SU-DHL-6 (cell line): Measurements from ENCODE around the gene MED1.

Experiments
- H2AFZ ChIP-seq: fragments of 200-600 bp; sonication (generic); 2 replicates; pipeline ENCODE4 v1.6.1; 2014; ENCODE audit warnings: low read depth, mild to moderate bottlenecking, moderate library complexity, mixed read lengths, antibody characterized with exemption, low read length; ENCODE audit not compliant: severe bottlenecking
- H3F3A ChIP-seq: fragments of 200-600 bp; shearing (Covaris generic); 2 replicates; pipeline ENCODE4 v1.6.0; 2016; ENCODE audit warnings: antibody characterized with exemption, mild to moderate bottlenecking; ENCODE audit not compliant: insufficient read depth
- H3K27ac ChIP-seq: fragments of 200-600 bp; sonication (generic); 2 replicates; pipeline ENCODE4 v1.5.1; 2016; ENCODE audit warnings: low read depth, mild to moderate bottlenecking, low read length, moderate library complexity, mixed read lengths
- H3K27me3 ChIP-seq: fragments of 200-600 bp; sonication (generic), shearing (Covaris generic); 2 replicates; pipeline ENCODE4 v1.6.0; 2014; ENCODE audit warnings: mild to moderate bottlenecking, low read length
- H3K36me3 ChIP-seq: fragments of 200-600 bp; sonication (generic); 2 replicates; pipeline ENCODE4 v1.6.1; 2014; ENCODE audit warnings: mild to moderate bottlenecking, low read length, mixed read lengths
- H3K4me2 ChIP-seq: fragments of 300-600, 200-600 bp; shearing (Covaris generic), sonication (generic); 2 replicates; pipeline ENCODE4 v1.6.0; 2014; ENCODE audit warnings: low read length, low read depth, mild to moderate bottlenecking; ENCODE audit not compliant: poor library complexity, severe bottlenecking
- H3K4me3 ChIP-seq: fragments of 200-600 bp; sonication (generic); 2 replicates; pipeline ENCODE4 v1.5.1; 2014; ENCODE audit warnings: antibody characterized with exemption, low read length, mild to moderate bottlenecking, mixed read lengths; ENCODE audit not compliant: insufficient read depth, poor library complexity, severe bottlenecking
- H3K79me2 ChIP-seq: fragments of 200-600 bp; sonication (generic); 2 replicates; pipeline ENCODE4 v1.6.1; 2014; ENCODE audit warnings: mild to moderate bottlenecking, low read length, moderate library complexity; ENCODE audit not compliant: insufficient read depth
- H3K9ac ChIP-seq: fragments of 200-600 bp; sonication (generic); 2 replicates; pipeline ENCODE4 v1.7.0; 2014; ENCODE audit warnings: mild to moderate bottlenecking, low read length
- H3K9me2 ChIP-seq: fragments of 200-600 bp; sonication (generic); replicated peaks from 2 replicates; pipeline ENCODE4 v1.6.1; 2014; ENCODE audit warnings: low read length; ENCODE audit not compliant: insufficient read depth
- H3K9me3 ChIP-seq: fragments of 200-600 bp; sonication (generic); 2 replicates; pipeline ENCODE4 v1.6.1; 2014; ENCODE audit warnings: low read length, mixed read lengths; ENCODE audit not compliant: insufficient read depth
- H4K20me1 ChIP-seq: fragments of 200-600 bp; sonication (generic); 2 replicates; pipeline ENCODE4 v1.6.1; 2014; ENCODE audit warnings: low read depth, mild to moderate bottlenecking, antibody characterized with exemption, low read length, moderate library complexity, mixed read lengths
- CTCF ChIP-seq: fragments of 200-600 bp; sonication (generic); IDR thresholded peaks from one replicate; pipeline ENCODE4 v1.5.1; 2017; ENCODE audit warnings: antibody characterized with exemption, mild to moderate bottlenecking, low read length, moderate library complexity; ENCODE audit not compliant: insufficient read depth, poor library complexity, severe bottlenecking
- EZH2phosphoT487 ChIP-seq: fragments of 200-600 bp; sonication (generic), shearing (Covaris generic); conservative IDR thresholded peaks from 2 replicates; pipeline ENCODE4 v1.6.1; 2018; ENCODE audit warnings: mild to moderate bottlenecking, antibody characterized with exemption, low read length, moderate library complexity, mixed read lengths

The MED1 gene

DNA sequence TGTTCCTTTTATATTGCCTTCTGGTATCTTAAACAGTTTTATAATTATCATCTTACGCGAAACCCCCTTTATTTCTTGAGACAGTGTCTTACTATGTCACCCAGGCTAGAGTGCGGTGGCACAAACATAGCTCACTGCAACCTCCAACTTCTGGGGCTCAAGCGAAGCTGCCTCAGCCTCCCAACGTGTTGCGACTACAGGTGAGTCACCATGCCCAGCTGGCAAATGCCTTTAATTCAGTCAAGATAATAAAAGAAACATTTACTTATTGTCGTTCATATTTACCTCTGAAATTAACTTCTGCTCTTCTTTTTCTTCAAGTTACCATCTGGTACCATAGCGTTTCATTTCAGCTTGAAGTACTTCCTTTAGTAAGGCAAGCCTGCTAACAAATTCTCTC, 93.6 kb downstream of the MED1 start:
- Histone ChIP-seq H3K4me3 (no peak overlapping the region), H3K36me3 (no peaks in the 10 kb centered on the region), H2AFZ (no peak overlapping the region), H3K27ac (no peak overlapping the region), H3K9me2 (no peaks in the 10 kb centered on the region), H4K20me1 (no peaks in the 10 kb centered on the region; the same call in 1 of the 2 replicates), H3K79me2 (no peaks in the 10 kb centered on the region), H3K9me3 (no peaks in the 10 kb centered on the region), H3K4me2 (no peak overlapping the region), H3F3A (no peaks in the 10 kb centered on the region), H3K27me3 (no peaks in the 10 kb centered on the region), H3K9ac (no peak overlapping the region)
- TF ChIP-seq CTCF, result no peak
- no peak for TF ChIP-seq EZH2phosphoT487
